HG03571 (cell line): ENCODE data around the gene COX17.
"Not testable (repeated sequence)": the region's sequence is repeated elsewhere in the genome, so short reads cannot be mapped to it uniquely, and the experiment has no call there.

Experiments used
- ATAC-seq: cut with Tn5 transposase; IDR thresholded peaks from one replicate; pipeline ENCODE4 v1.9.1; 2021; ENCODE audit not compliant: unreplicated experiment

Gene COX17, protein sequence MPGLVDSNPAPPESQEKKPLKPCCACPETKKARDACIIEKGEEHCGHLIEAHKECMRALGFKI

DNA sequence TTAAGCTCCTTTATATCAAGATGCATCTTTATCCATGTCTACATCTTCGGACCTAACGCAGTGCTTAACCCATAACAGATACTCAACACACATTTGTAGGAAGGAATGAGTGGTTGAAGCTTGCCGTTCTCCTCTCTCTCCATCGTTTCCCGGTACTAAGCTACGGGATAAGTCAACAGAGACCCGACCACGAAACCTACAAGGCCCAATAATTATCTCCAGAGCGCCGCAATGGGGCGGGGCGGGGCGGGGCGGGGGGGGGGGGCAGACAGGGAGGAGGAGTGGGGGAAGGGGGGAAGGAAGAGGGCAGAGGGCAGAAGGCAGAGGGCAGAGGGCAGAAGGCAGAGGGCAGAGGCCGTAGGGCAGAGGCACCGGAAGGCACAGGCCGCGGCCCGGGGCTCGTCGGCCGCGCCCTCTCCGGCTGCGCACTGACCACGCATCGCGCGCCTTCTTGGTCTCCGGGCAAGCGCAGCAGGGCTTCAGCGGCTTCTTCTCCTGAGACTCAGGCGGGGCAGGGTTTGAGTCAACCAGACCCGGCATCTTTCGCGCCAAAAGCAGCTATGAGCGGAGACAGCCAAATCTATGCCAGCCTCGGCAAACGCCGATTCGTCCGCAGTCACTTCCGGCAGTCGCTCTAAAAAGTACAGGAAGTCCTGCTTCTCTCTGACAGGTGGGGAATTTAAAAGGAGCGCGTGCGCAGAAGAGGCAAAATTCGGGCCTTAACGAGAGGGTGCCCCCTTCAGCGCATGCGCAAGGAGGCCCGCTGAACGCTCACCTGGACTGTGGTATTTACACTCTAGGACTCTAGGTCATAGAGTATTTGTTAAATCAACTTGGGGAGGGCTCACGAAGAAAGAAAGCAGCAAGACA lies at the start of gene COX17:
COX17 (minus strand) TSS at position 636 of the 870 bp plus-strand sequence; CDS start at position 540, 96 bp downstream.
- peak; percentile 87 for ATAC-seq

- no peak for ATAC-seq
Measured at GRCh38 chr3:119726909-119727308, 49.7 kb upstream of the COX17 start.

DNA sequence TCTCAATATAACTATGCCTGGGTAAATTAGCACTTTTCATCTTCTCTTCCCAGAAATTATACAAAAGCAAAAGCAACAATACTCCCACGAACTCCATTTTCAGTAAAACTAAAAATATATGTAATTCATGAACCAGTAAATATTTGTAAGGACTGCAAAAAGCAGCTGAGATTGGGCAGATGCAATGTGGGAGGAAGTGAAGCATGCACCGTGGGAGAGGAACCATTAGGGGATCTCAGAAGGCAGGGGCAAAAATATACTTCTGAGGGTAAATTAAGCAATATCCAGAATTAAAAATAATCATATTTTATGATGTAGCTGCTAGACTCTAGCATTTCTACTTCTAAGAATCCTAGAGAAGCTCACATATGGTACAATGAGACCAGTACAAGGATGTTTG lies 45.8 kb upstream of the COX17 start:
- ATAC-seq, result no peak

DNA sequence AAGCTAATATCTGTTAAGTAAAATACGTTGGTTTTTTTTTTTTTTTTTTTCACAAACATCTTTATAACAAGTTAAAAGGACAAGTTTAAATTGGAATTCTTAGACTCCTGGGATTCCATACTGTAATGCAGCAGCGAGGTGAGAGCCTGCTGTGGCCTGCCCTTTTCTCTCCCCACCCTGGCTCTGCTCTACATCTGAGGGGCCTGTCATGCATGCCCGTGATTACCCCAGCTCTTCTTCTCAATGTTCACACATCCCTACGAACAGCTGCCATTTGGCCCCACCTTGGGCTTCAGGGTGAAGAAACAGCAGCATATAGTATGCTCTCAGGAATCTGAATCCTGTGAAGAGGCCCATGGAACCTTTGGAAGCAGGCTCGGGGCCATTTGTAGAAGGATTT lies 40.3 kb upstream of the COX17 start:
- no peak for ATAC-seq

DNA sequence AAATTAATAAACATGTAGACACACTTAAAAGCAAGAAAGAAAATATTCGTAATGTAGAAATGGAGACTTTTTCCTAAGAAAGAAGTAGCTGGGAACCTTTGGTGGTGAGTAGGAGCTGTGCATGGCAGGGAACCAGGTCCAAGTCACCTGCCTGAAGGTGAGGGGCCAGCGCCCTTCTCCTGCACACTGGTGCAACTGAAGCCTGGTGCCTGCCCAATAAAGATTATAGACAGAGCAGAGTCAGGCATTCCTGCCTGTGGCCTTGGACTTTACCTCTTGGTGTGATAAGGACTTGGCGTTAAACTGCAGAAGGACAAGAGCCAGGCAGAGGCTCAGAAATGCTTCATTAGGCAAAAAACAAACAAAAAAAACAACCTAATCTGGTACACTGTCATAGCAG lies 39.8 kb upstream of the COX17 start:
- ATAC-seq, result no peak

DNA sequence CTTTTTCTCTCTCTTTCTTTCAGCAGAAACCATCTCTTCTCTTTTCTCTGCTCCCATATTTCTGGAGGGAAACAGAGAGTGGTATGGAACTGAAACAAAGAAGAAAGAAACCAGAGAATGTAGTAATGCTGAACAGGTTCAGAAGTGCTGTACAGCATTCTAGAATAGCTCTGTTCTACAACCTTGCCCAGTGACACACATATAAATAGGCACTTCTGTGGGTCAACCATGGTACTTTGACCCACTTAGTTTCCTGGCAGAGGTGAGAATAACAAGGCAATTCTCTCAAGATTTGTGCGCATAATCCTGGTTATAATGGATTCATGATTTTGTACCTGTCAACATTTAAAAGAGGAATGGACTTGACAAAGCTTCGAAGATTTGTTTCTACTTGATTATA lies 37.9 kb upstream of the COX17 start:
- ATAC-seq, result no peak

GRCh38 chr3:119703820-119704531 lies 26.8 kb upstream of the COX17 start:
- no peak for ATAC-seq

DNA sequence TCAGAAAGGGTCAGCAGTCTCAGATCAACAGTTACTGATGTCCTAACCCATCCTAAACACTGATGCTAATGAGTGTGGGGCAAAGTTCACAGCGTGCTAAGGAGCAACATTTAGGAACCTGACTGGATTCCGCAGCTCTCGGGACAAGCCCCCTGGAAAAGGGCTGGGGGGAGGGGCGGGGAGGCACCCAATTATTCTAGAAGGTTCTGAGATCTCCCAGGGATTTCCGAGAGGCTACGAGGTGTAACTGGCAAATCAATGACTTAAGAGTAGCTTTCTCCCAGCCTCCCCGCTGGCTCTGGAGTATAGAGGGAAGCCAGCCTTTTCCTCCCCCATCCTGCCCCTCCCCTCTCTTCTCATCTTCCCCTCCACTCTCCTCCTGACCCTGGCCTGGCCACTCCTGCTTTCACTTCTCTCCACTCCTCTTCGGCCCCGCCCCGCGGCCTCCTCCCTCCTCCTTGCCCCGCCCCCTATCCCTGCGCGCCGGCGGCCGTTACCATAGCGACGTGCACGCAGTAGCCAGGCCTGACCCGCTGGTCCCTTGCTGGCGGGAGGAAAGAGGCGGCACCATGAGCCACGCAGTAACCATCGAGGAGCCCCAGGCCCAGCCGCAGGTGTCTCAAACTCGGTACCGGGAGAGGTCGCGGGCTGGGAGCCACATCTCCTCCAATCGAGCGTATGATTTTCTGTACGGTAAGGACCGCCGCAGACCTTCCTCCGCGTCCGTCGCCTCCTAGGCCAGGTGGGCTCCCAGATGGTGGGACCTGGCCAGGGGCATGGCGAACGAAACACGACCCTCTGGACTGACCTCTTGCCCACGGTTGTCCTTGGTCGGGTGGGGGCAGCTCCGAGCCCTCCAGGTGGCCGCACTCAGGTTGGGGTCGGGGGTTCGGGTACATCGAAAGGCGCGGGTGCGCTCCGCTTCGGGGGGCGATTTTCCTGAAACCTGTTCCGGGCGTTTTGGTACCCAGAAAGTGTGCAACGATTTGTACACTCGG lies 25.6 kb upstream of the COX17 start, which contains the start of gene CFAP91:
CFAP91 (plus strand) TSS at position 493 of the 998 bp plus-strand sequence; CDS start at position 570, 77 bp downstream.
- ATAC-seq, result peak; percentile 88

- ATAC-seq, result peak; percentile 2
Measured at GRCh38 chr3:119700920-119701734, 23.9 kb upstream of the COX17 start.

GRCh38 chr3:119700269-119700919 lies 23.2 kb upstream of the COX17 start:
- ATAC-seq, result peak; percentile 34

- ATAC-seq, result peak; percentile 52
Measured at GRCh38 chr3:119697394-119697793, 20.2 kb upstream of the COX17 start.

- ATAC-seq, result no peak
Measured at GRCh38 chr3:119695480-119695879, 18.3 kb upstream of the COX17 start.

DNA sequence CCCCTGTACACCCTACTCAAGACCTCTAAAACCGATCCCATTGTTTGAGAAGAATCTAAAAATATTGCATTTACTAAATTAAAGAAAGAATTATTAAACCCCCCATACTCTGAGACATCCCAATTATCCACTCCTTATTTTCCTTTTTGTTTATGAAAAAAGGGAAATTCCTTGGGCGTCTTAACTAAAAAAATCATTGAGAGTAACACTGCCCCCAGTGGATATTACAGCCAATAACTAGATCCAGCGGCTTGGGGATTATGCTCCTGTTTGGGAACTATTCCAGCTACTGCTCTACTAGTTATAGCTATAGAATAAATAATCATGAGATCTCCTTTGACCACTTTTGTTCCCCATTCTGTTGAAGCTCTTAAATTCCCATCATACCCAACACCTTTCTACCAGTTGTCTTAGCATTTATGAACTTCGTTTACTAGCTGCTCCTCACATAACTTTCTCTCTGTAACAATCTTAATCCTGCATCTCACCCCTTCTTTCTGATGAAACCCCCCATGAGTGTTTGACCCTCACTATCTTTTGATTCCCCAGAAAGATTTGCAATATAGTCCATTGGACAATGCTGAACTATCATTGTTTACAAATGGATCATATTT lies 12.9 kb upstream of the COX17 start:
- no peak for ATAC-seq

DNA sequence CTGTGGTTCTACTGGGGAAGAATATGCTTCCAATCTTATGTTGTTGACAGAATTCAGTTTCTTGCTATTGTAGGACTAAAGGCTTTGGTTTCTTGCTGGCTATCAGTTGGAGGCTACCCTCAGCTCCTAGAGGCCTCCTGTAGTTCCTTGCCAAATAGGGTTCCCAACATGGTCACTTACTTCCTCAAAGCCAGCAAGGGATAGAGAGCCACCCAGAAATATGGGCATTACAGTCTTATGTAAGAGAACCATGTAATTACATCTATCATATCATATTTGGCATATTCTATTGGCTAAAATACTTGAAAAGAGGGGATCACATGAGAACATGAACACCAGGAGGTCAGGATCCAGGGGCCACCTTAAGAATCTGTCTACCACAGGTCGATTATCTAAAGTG lies 6.2 kb upstream of the COX17 start:
- ATAC-seq, result no peak

DNA sequence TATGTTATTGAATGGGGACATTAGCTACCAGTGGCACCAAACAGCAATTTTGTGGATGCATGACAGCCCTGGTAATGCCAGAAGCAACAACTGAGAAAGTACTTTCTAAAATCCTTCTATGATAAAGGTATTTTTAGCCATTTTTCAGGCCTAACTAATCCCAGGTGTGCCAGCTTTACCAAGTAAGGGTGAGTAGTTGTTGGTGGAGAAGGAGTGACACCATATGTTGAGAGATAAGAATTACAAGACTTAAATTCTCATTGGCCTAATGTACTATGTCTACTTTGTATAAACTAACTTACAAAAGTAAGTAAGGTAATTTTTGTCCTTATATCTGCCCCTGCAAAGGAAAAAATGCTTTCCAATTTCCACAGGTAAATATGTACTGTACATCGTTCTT lies 4.1 kb upstream of the COX17 start:
- peak; percentile 31 for ATAC-seq

- ATAC-seq, result no peak
Measured at GRCh38 chr3:119679874-119680273, 2.7 kb upstream of the COX17 start.

DNA sequence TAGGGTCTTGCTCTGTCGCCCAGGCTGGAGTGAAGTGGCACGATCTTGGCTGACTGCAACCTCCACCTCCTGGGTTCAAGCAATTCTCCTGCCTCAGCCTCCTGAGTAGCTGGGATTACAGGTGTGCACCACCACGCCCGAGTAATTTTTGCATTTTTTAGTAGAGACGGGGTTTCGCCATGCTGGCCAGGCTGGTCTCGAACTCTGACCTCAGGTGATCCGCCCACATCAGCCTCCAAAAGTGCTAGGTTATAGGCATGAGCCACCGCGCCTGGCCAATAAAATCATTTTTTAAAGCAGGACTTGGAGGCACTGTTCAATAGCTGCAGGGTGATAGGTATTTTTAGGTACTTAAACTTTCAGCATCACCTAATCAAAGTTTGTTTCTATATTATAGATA lies 1.0 kb upstream of the COX17 start:
- not testable (repeated sequence) for ATAC-seq

GRCh38 chr3:119677641-119677934 lies 382 bp upstream of the COX17 start:
- ATAC-seq, result peak; percentile 1

DNA sequence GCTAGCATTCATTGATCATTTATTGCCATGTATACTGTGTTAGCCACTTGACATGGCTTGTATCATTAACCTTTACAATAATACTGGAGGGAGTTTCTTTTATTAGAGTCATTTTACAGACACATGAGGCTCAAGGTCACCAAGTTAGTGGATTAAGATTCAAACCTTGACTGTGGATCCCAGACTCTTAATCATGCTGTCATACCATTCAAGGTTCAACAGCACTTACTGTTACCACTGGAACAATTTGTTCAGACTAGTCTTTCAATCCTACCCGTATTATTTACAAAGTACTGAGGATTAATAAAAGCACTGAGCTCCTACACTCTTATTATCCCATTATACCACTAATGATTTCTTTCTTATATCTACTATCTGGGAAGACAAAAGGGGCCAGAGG lies 1.2 kb downstream of the COX17 start:
- no peak for ATAC-seq
